ENCODE data around the gene PRKCH. TPM values are rescaled to one million over a fixed set of nuclear protein-coding genes. Genes with fewer than 3 reads are reported as not detected.

The PRKCH gene
- total and polyA plus RNA-seq, 10 of the 15 experiments (the other 5 are each of a cell fraction or from before 2014, with no cell fraction given): 10.7 to 140 (median 33.2) TPM

GRCh38 chr14:61343991-61344405 is 22.6 kb downstream of the PRKCH start (continued):
- TF ChIP-seq PKNOX1 (IDR thresholded peaks at IDR 0.05) (no peak), MAX (IDR thresholded peaks at IDR 0.05; ENCODE audit: low read depth, low read length) (no peak), RAD21 (IDR thresholded peaks at IDR 0.05; ENCODE audit: insufficient read depth, low read depth, low read length) (peak; percentile 5; the same call in 1 of the 2 replicates), CREB1 (IDR thresholded peaks at IDR 0.05; ENCODE audit: low read depth) (peak; percentile 66; the same call in 1 of the 2 replicates)

- SMC1A ChIA-PET (ENCODE audit: uncharacterized antibody, unreplicated experiment): interaction anchor here (1.0 to 8.4 kb wide), 12 partner anchors 9 to 95 kb away, joined by 3 to 66 read pairs (median 7); no protein-coding TSS in a partner anchor
- H3K4me3 ChIP-seq: no peak overlapping the region; the same call in 1 of the 2 replicates
- TF ChIP-seq GABPA (IDR thresholded peaks at IDR 0.05; ENCODE audit: low read depth) (no peak), IRF4 (IDR thresholded peaks at IDR 0.05; ENCODE audit: low read depth, low read length) (no peak), IKZF2 (IDR thresholded peaks at IDR 0.05) (peak; percentile 45 to 50; a peak in 2 of 4 replicates), MEF2A (IDR thresholded peaks at IDR 0.05; ENCODE audit: insufficient read depth, low read depth, low read length) (peak; percentile 83), BCLAF1 (IDR thresholded peaks at IDR 0.05) (no peak), SKIL (IDR thresholded peaks at IDR 0.05; ENCODE audit: low read depth, poor library complexity, severe bottlenecking) (peak; percentile 22), PAX5 (IDR thresholded peaks at IDR 0.05; ENCODE audit: borderline replicate concordance, low read depth, low read length) (no peak), ZNF622 (IDR thresholded peaks at IDR 0.05) (no peak)
These were observed 23.2 kb downstream of the PRKCH start for GRCh38 chr14:61344437-61345150.

More at GRCh38 chr14:61344437-61345150, 23.2 kb downstream of the PRKCH start:
- FAIRE-seq (no peak), DNase-seq (ENCODE audit: low read depth, low spot score) (no peak), ATAC-seq (peak; percentile 48)
- Histone ChIP-seq H3K4me2 (ENCODE audit: control insufficient read depth, insufficient read depth) (peak overlapping the region; percentile 57), H3K79me2 (ENCODE audit: control insufficient read depth, insufficient read depth, low read length) (peaks cover 98% of the 10 kb centered on the region), H3K4me1 (ENCODE audit: control insufficient read depth, insufficient read depth, low read length) (peaks cover 67% of the 10 kb centered on the region), H3K9me3 (replicated peaks; ENCODE audit: control insufficient read depth, insufficient read depth, low read length) (no peaks in the 10 kb centered on the region; the same call in 2 of the 3 replicates), H3K27me3 (replicated peaks in 1 of 2; ENCODE audit: control insufficient read depth in 2 of 2, insufficient read depth in 2 of 2, low read length in 1 of 2) (no peaks in the 10 kb centered on the region), H3K36me3 (ENCODE audit: control insufficient read depth in 2 of 2, insufficient read depth in 2 of 2, low read length in 1 of 2) (peaks cover 0 to 2% of the 10 kb centered on the region in 2 experiments; a peak in 2 of 4 replicates), H4K20me1 (ENCODE audit: control insufficient read depth, insufficient read depth) (no peaks in the 10 kb centered on the region), H2AFZ (ENCODE audit: control insufficient read depth, low read depth, low read length) (no peak overlapping the region), H3K27ac (ENCODE audit: control insufficient read depth, insufficient read depth) (peak overlapping the region; percentile 74), H3K9ac (ENCODE audit: control insufficient read depth, insufficient read depth, low read length) (0 out of 2 replicates have a peak overlapping the region, but pooled peaks have one; percentile 9)
- intact Hi-C loops (cut with micrococcal nuclease; ENCODE audit: unreplicated experiment) (loop anchor here (5.0 kb wide), 2 partner anchors 43 to 93 kb away; no protein-coding TSS in a partner anchor), in situ Hi-C loops (cut with MboI) (no loop called here)
- 51% methylated on average over 7 of the region's 7 CpGs for WGBS (ENCODE audit: insufficient coverage, insufficient replicate concordance, low lambda C conversion rate, missing lambda C conversion rate)
- ChIA-PET RAD21 (ENCODE audit: unreplicated experiment) (interaction anchor here (1.0 to 4.6 kb wide), 7 partner anchors 9 to 97 kb away, joined by 3 to 22 read pairs (median 12); no protein-coding TSS in a partner anchor), POLR2A (interaction anchor here (0.6 to 8.3 kb wide), 6 partner anchors 11 to 45 kb away, joined by 3 to 74 read pairs (median 7); no protein-coding TSS in a partner anchor), CTCF (interaction anchor here (1.0 to 2.1 kb wide), 6 partner anchors 14 to 44 kb away, joined by 3 to 7 read pairs (median 4); no protein-coding TSS in a partner anchor)
- no TSS peak for BruUV-seq (replicated peaks)

Data from GM12878 (cell line).